Activated CD4-positive, alpha-beta T cell treated with anti-CD3 and anti-CD28 coated beads for 36 hours (primary cell): ENCODE data around the gene SIT1. TPM values are rescaled to one million over a fixed set of nuclear protein-coding genes. Genes with fewer than 3 reads are reported as not detected.

Experiments used
- ATAC-seq: fragments of 200-7000 bp; cut with Tn5 transposase; one replicate; pipeline ENCODE4 v1.10.0; 2021; ENCODE audit warnings: mild to moderate bottlenecking, moderate library complexity
- CTCF ChIA-PET: fragments of 350-600 bp; sonication (Branson Sonifier 250); formaldehyde crosslinking; loops from one replicate; lab custom pipeline; 2021; ENCODE audit warnings: antibody characterized with exemption; lab: Charles Lee
- POLR2A ChIA-PET: fragments of 350-600 bp; sonication (Branson Sonifier 250); formaldehyde crosslinking; loops from one replicate; lab custom pipeline; 2021; ENCODE audit warnings: antibody characterized with exemption, inconsistent platforms; lab: Charles Lee
- DNase-seq: peaks from one replicate; pipeline ENCODE4 v3.0.0-alpha.2; 2020
- H3K27ac Mint-ChIP-seq: one replicate; pipeline ENCODE4 v1.8.0; 2021; ENCODE audit warnings: mixed read lengths
- H3K27me3 Mint-ChIP-seq: one replicate; pipeline ENCODE4 v1.8.0; 2021; ENCODE audit warnings: mixed read lengths
- H3K36me3 Mint-ChIP-seq: one replicate; pipeline ENCODE4 v1.8.0; 2021; ENCODE audit warnings: low read depth, mixed read lengths
- H3K4me1 Mint-ChIP-seq: one replicate; pipeline ENCODE4 v1.8.0; 2021; ENCODE audit warnings: mixed read lengths
- H3K4me3 Mint-ChIP-seq: one replicate; pipeline ENCODE4 v1.8.0; 2021; ENCODE audit warnings: mild to moderate bottlenecking, moderate library complexity, mixed read lengths
- H3K9me3 Mint-ChIP-seq: one replicate; pipeline ENCODE4 v1.8.0; 2021; ENCODE audit warnings: low read depth, mixed read lengths
- intact Hi-C, 2 experiments: fragments of 100-400 bp; cut with DNase I in 1 of 2; cut with micrococcal nuclease in 1 of 2; formaldehyde crosslinking; loops; one replicate each; pipeline versions ENCODE4 v1.14.2 to v1.15.1; 2022 to 2024; cut with DNase I, micrococcal nuclease
- total RNA-seq, 2 experiments: library from RNA; stranded (reverse); gene quantifications; one replicate each; pipeline ENCODE4 v1.2.3, GENCODE V29; 2021

The SIT1 gene
- total RNA-seq, 2 experiments from 2014 or later: 76.5 to 80.9 TPM

GRCh38 chr9:35673132-35674024, 22.6 kb upstream of the SIT1 start, which contains the start of gene CA9:
Gene CA9 (plus strand): TSS chr9:35673928. CDS start chr9:35673960, 32 bp downstream.
- Mint-ChIP-seq H3K4me1 (peaks cover 10% of the 10 kb centered on the region), H3K27ac (no peak within 1 kb of the TSS), H3K36me3 (no peaks in the 10 kb centered on the region), H3K4me3 (no peak within 1 kb of the TSS), H3K27me3 (peaks cover 9% of the 10 kb centered on the region), H3K9me3 (no peaks in the 10 kb centered on the region)
- POLR2A ChIA-PET: no interaction called here
- intact Hi-C loops: no loop called here
- DNase-seq (no peak), ATAC-seq (no peak)
- CTCF ChIA-PET: interaction anchor here (0.6 to 1.1 kb wide), 5 partner anchors 10 to 25 kb away, joined by 3 to 4 read pairs (median 4); partner anchors contain the start of gene CCDC107

GRCh38 chr9:35669331-35670145, 18.8 kb upstream of the SIT1 start:
- ATAC-seq (no peak), DNase-seq (no peak)
- Mint-ChIP-seq H3K4me3 (no peak overlapping the region), H3K27ac (no peak overlapping the region), H3K9me3 (no peaks in the 10 kb centered on the region), H3K36me3 (no peaks in the 10 kb centered on the region), H3K4me1 (peaks cover 6% of the 10 kb centered on the region), H3K27me3 (peaks cover 3% of the 10 kb centered on the region)
- ChIA-PET POLR2A (no interaction called here), CTCF (interaction anchor here (0.8 to 1.5 kb wide), 7 partner anchors 19 to 62 kb away, joined by 3 to 4 read pairs (median 3); partner anchors contain the start of gene TLN1)
- intact Hi-C loops: no loop called here

- ATAC-seq (no peak), DNase-seq (no peak)
- intact Hi-C loops: no loop called here
- ChIA-PET CTCF (no interaction called here), POLR2A (no interaction called here)
- Mint-ChIP-seq H3K27me3 (no peaks in the 10 kb centered on the region), H3K36me3 (peaks cover 3% of the 10 kb centered on the region), H3K4me1 (peaks cover 17% of the 10 kb centered on the region), H3K4me3 (no peak overlapping the region), H3K27ac (no peak overlapping the region), H3K9me3 (no peaks in the 10 kb centered on the region)
Observed at GRCh38 chr9:35667939-35668338, 17.2 kb upstream of the SIT1 start.

GRCh38 chr9:35666549-35666948, 15.8 kb upstream of the SIT1 start:
- intact Hi-C loops: no loop called here
- Mint-ChIP-seq H3K4me1 (peaks cover 31% of the 10 kb centered on the region), H3K9me3 (no peaks in the 10 kb centered on the region), H3K4me3 (no peak overlapping the region), H3K27me3 (no peaks in the 10 kb centered on the region), H3K36me3 (peaks cover 14% of the 10 kb centered on the region), H3K27ac (no peak overlapping the region)
- POLR2A ChIA-PET: no interaction called here
- CTCF ChIA-PET: interaction anchor here (0.7 to 2.3 kb wide), 5 partner anchors 9 to 68 kb away, joined by 3 to 11 read pairs (median 4); partner anchors contain the start of genes CCDC107 and RMRP
- DNase-seq (no peak), ATAC-seq (no peak)

GRCh38 chr9:35666045-35666444, 15.3 kb upstream of the SIT1 start:
- ChIA-PET POLR2A (no interaction called here), CTCF (interaction anchor here (0.7 to 2.6 kb wide), 13 partner anchors 8 to 173 kb away, joined by 3 to 20 read pairs (median 4); partner anchors contain the start of genes CCDC107 and RMRP)
- Mint-ChIP-seq H3K9me3 (no peaks in the 10 kb centered on the region), H3K4me1 (peaks cover 35% of the 10 kb centered on the region), H3K27ac (no peak overlapping the region), H3K27me3 (no peaks in the 10 kb centered on the region), H3K36me3 (peaks cover 17% of the 10 kb centered on the region), H3K4me3 (peak overlapping the region; percentile 75)
- DNase-seq (no peak), ATAC-seq (no peak)
- intact Hi-C loops: no loop called here

GRCh38 chr9:35665471-35665818, 14.7 kb upstream of the SIT1 start:
- H3K27ac Mint-ChIP-seq: peak overlapping the region; percentile 57
- ChIA-PET POLR2A (interaction anchor here (1.7 kb wide), 2 partner anchors 15 to 23 kb away, joined by 3 to 7 read pairs; partner anchors contain the start of gene SIT1), CTCF (interaction anchor here (0.6 to 2.6 kb wide), 13 partner anchors 8 to 71 kb away, joined by 3 to 20 read pairs (median 4); partner anchors contain the start of genes CCDC107 and RMRP)
- peaks cover 41% of the 10 kb centered on the region for H3K4me1 Mint-ChIP-seq
- intact Hi-C loops: loop anchor here in 1 of 2 experiments (1.0 kb wide), 2 partner anchors 23 to 164 kb away; partner anchors contain the start of gene TMEM8B
- H3K9me3 Mint-ChIP-seq: no peaks in the 10 kb centered on the region
- ATAC-seq (no peak), DNase-seq (no peak)
- peaks cover 23% of the 10 kb centered on the region for H3K36me3 Mint-ChIP-seq
- H3K27me3 Mint-ChIP-seq: no peaks in the 10 kb centered on the region
- peak overlapping the region; percentile 75 for H3K4me3 Mint-ChIP-seq

GRCh38 chr9:35664531-35665470, 14.1 kb upstream of the SIT1 start, which contains the start of gene ARHGEF39:
Gene ARHGEF39 (minus strand): TSS chr9:35665195. CDS start chr9:35665169, 26 bp downstream.
- CTCF ChIA-PET: interaction anchor here (0.6 to 2.6 kb wide), 21 partner anchors 10 to 445 kb away, joined by 3 to 20 read pairs (median 4); no protein-coding TSS in a partner anchor
- Mint-ChIP-seq H3K27me3 (no peaks in the 10 kb centered on the region), H3K4me1 (peaks cover 47% of the 10 kb centered on the region), H3K27ac (peak within 1 kb of the TSS; percentile 59), H3K4me3 (peak within 1 kb of the TSS; percentile 75), H3K36me3 (peaks cover 27% of the 10 kb centered on the region), H3K9me3 (no peaks in the 10 kb centered on the region)
- ATAC-seq (peak; percentile 92), DNase-seq (peak; percentile 86)
- intact Hi-C loops: loop anchor here in 1 of 2 experiments (1.0 kb wide), 2 partner anchors 24 to 164 kb away; partner anchors contain the start of gene TMEM8B
- POLR2A ChIA-PET: interaction anchor here (0.6 to 1.7 kb wide), 4 partner anchors 15 to 62 kb away, joined by 3 to 9 read pairs (median 5); partner anchors contain the start of gene SIT1

- Mint-ChIP-seq H3K27ac (peak overlapping the region; percentile 74), H3K9me3 (no peaks in the 10 kb centered on the region), H3K4me1 (peaks cover 63% of the 10 kb centered on the region), H3K4me3 (peak overlapping the region; percentile 9), H3K27me3 (peaks cover 2% of the 10 kb centered on the region), H3K36me3 (peaks cover 37% of the 10 kb centered on the region)
- POLR2A ChIA-PET: no interaction called here
- ATAC-seq (no peak), DNase-seq (no peak)
- intact Hi-C loops: no loop called here
- CTCF ChIA-PET: interaction anchor here (0.6 to 2.6 kb wide), 3 partner anchors 10 to 33 kb away, joined by 3 to 23 read pairs (median 4); no protein-coding TSS in a partner anchor
Observed at GRCh38 chr9:35662437-35662836, 11.7 kb upstream of the SIT1 start.

GRCh38 chr9:35661756-35662350, 11.1 kb upstream of the SIT1 start:
- Mint-ChIP-seq H3K4me1 (peaks cover 69% of the 10 kb centered on the region), H3K4me3 (peak overlapping the region; percentile 6), H3K27ac (peak overlapping the region; percentile 74), H3K36me3 (peaks cover 37% of the 10 kb centered on the region), H3K9me3 (no peaks in the 10 kb centered on the region), H3K27me3 (peaks cover 2% of the 10 kb centered on the region)
- ATAC-seq (no peak), DNase-seq (no peak)
- ChIA-PET CTCF (interaction anchor here (0.6 to 6.7 kb wide), 10 partner anchors 10 to 67 kb away, joined by 3 to 89 read pairs (median 4); partner anchors contain the start of gene SIT1), POLR2A (interaction anchor here (1.0 kb wide), 1 partner anchor 71 kb away, joined by 3 read pairs; the partner anchor contains the start of genes CREB3 and TLN1)
- intact Hi-C loops: no loop called here
